GM13976 (cell line): Measurements from ENCODE around the gene ORC3.

ENCODE experiments used
- DNase-seq: peaks from one replicate; pipeline ENCODE4 v3.0.0; 2012; ENCODE audit warnings: low spot score
- CTCF ChIP-seq: IDR thresholded peaks from 2 replicates; pipeline ENCODE4 v1.5.1; 2012; ENCODE audit warnings: borderline replicate concordance, mild to moderate bottlenecking; ENCODE audit not compliant: insufficient read depth; ENCODE audit errors: extremely low read depth, missing control alignments, control extremely low read depth
- in situ Hi-C: fragments of 300-500 bp; cut with MboI; formaldehyde crosslinking; loops from one replicate; pipeline ENCODE4 v1.12.0; 2022; ENCODE audit warnings: low sequenced_read_pairs, mixed read lengths, inconsistent platforms; ENCODE audit not compliant: unreplicated experiment

The ORC3 gene

GRCh38 chr6:87572883-87573282 is 17.1 kb upstream of the ORC3 start:
- no peak for TF ChIP-seq CTCF
- DNase-seq, result no peak
- in situ Hi-C loops, result no loop called here

- DNase-seq, result no peak
- in situ Hi-C loops, result no loop called here
- no peak for TF ChIP-seq CTCF
These were observed 16.5 kb upstream of the ORC3 start for GRCh38 chr6:87573307-87574024.

GRCh38 chr6:87574237-87574804 is 15.6 kb upstream of the ORC3 start:
- DNase-seq, result peak; percentile 26
- no peak for TF ChIP-seq CTCF
- in situ Hi-C loops, result no loop called here

- in situ Hi-C loops, result no loop called here
- no peak for TF ChIP-seq CTCF
- no peak for DNase-seq
These were observed 14.5 kb upstream of the ORC3 start for GRCh38 chr6:87575423-87575822.

- in situ Hi-C loops, result no loop called here
These were observed 6.1 kb upstream of the ORC3 start for GRCh38 chr6:87583822-87584221.

More at GRCh38 chr6:87583822-87584221, 6.1 kb upstream of the ORC3 start:
- DNase-seq, result no peak
- no peak for TF ChIP-seq CTCF
